Panc1 (cell line): Measurements from ENCODE around the gene LIMCH1. TPM values are rescaled to one million over a fixed set of nuclear protein-coding genes. Genes with fewer than 3 reads are reported as not detected.

ENCODE experiments used
- ATAC-seq: fragments of 200-7000 bp; cut with Tn5 transposase; 2 replicates; pipeline ENCODE4 v1.9.1; 2020; ENCODE audit warnings: mild to moderate bottlenecking, moderate library complexity
- BruUV-seq: library from RNA; stranded (reverse); fragments of 400-500 nt; replicated peaks from 2 replicates; lab custom pipeline; 2021; lab: Mats Ljungman, UMichigan
- CTCF ChIA-PET: fragments of 300-600 bp; sonication (Branson Sonifier 250); formaldehyde crosslinking; loops from one replicate; lab custom pipeline; 2022; ENCODE audit warnings: antibody characterized with exemption; lab: Charles Lee
- POLR2A ChIA-PET: fragments of 300-600 bp; sonication (Branson Sonifier 250); formaldehyde crosslinking; loops from one replicate; lab custom pipeline; 2022; ENCODE audit warnings: antibody characterized with exemption; lab: Charles Lee
- DNase-seq: peaks from one replicate; pipeline ENCODE4 v3.0.0-alpha.2; 2010; ENCODE audit warnings: low read depth, low spot score
- H3K27ac ChIP-seq: 2 replicates; pipeline ENCODE4 v1.5.1; 2011; ENCODE audit warnings: mild to moderate bottlenecking, low read length, inconsistent platforms
- H3K27me3 ChIP-seq: fragments of 200-500 bp; sonication (Bioruptor generic); 2 replicates; pipeline ENCODE4 v1.6.0; 2014; ENCODE audit warnings: low read length, inconsistent platforms; ENCODE audit not compliant: control insufficient read depth, insufficient read depth
- H3K36me3 ChIP-seq: fragments of 200-500 bp; sonication (Bioruptor generic); 2 replicates; pipeline ENCODE4 v1.5.1; 2014; ENCODE audit warnings: inconsistent platforms, mild to moderate bottlenecking, low read length, moderate library complexity; ENCODE audit not compliant: control insufficient read depth, insufficient read depth
- H3K4me1 ChIP-seq: 2 replicates; pipeline ENCODE4 v1.5.1; 2011; ENCODE audit warnings: inconsistent platforms, mild to moderate bottlenecking, low read length, moderate library complexity; ENCODE audit not compliant: control insufficient read depth, insufficient read depth
- H3K4me3 ChIP-seq, 2 experiments: 2 replicates each; pipeline ENCODE4 v1.5.1; 2011 to 2012; ENCODE audit warnings: low read depth in 2 of 2, low read length in 2 of 2, mild to moderate bottlenecking in 2 of 2, inconsistent platforms in 1 of 2, moderate library complexity in 1 of 2
- H3K9me3 ChIP-seq: fragments of 200-500 bp; sonication (Bioruptor generic); 2 replicates; pipeline ENCODE4 v1.5.1; 2014; ENCODE audit warnings: low read depth, mild to moderate bottlenecking, inconsistent platforms, low read length, moderate library complexity; ENCODE audit not compliant: control insufficient read depth, insufficient read depth
- CTCF ChIP-seq: fragments of 450-650 bp; IDR thresholded peaks from 2 replicates; pipeline ENCODE4 v1.5.1; 2017; ENCODE audit warnings: mild to moderate bottlenecking
- POLR2AphosphoS5 ChIP-seq: IDR thresholded peaks from 2 replicates; pipeline ENCODE4 v1.6.1; 2012; ENCODE audit warnings: mild to moderate bottlenecking, low read depth, low read length, moderate library complexity
- REST ChIP-seq, 2 experiments: IDR thresholded peaks; 2 replicates each; pipeline ENCODE4 v1.6.1; 2011 to 2012; ENCODE audit warnings: low read depth in 2 of 2, control low read depth in 1 of 2, low read length in 1 of 2, mild to moderate bottlenecking in 1 of 2, moderate library complexity in 1 of 2; ENCODE audit not compliant: insufficient read depth in 1 of 2
- SIN3A ChIP-seq: IDR thresholded peaks from 2 replicates; pipeline ENCODE4 v1.6.1; 2012; ENCODE audit warnings: low read depth, mild to moderate bottlenecking, low read length, moderate library complexity, borderline replicate concordance; ENCODE audit not compliant: insufficient read depth
- TCF7L2 ChIP-seq: IDR thresholded peaks from 2 replicates; pipeline ENCODE4 v1.6.1; 2011; ENCODE audit warnings: mild to moderate bottlenecking, low read depth, low read length, inconsistent platforms
- in situ Hi-C: cut with HindIII; loops from 2 replicates; pipeline ENCODE4 v1.10.0; 2016; ENCODE audit warnings: low sequenced_read_pairs, low pct_unique_long_range_greater_than_20kb
- intact Hi-C: fragments of 100-400 bp; cut with micrococcal nuclease; formaldehyde crosslinking; loops from one replicate; pipeline ENCODE4 v1.10.0; 2022; ENCODE audit not compliant: unreplicated experiment
- total RNA-seq: library from RNA; stranded (reverse); gene quantifications from one replicate; pipeline ENCODE4 v1.2.1, GENCODE V29; 2021; ENCODE audit not compliant: unreplicated experiment

The LIMCH1 gene
- total RNA-seq, 1 experiment from 2014 or later: 3.3 TPM

GRCh38 chr4:41613821-41614220 is 75.9 kb downstream of the LIMCH1 start:
- Histone ChIP-seq H3K36me3 (no peaks in the 10 kb centered on the region), H3K9me3 (no peaks in the 10 kb centered on the region), H3K4me3 (no peak overlapping the region), H3K27me3 (peaks cover 3% of the 10 kb centered on the region; the same call in 1 of the 2 replicates), H3K4me1 (no peaks in the 10 kb centered on the region), H3K27ac (no peak overlapping the region)
- ChIA-PET POLR2A (no interaction called here), CTCF (no interaction called here)
- no peak for DNase-seq
- in situ Hi-C loops: no loop called here
- TF ChIP-seq REST (IDR thresholded peaks at IDR 0.05; ENCODE audit: insufficient read depth in 1 of 2, low read depth in 2 of 2, low read length in 1 of 2): no peak
- no peak for TF ChIP-seq POLR2AphosphoS5
- TF ChIP-seq SIN3A: no peak
- TF ChIP-seq CTCF: no peak
- no peak for TF ChIP-seq TCF7L2
- intact Hi-C loops: no loop called here
- no TSS peak for BruUV-seq
- no peak for ATAC-seq

- Histone ChIP-seq H3K27ac (no peak overlapping the region), H3K4me1 (no peaks in the 10 kb centered on the region), H3K27me3 (peaks cover 3% of the 10 kb centered on the region; the same call in 1 of the 2 replicates), H3K36me3 (no peaks in the 10 kb centered on the region), H3K9me3 (no peaks in the 10 kb centered on the region), H3K4me3 (no peak overlapping the region)
- in situ Hi-C loops: no loop called here
- DNase-seq (no peak), ATAC-seq (no peak)
- POLR2A ChIA-PET: no interaction called here
- intact Hi-C loops: no loop called here
- BruUV-seq: no TSS peak
- CTCF ChIA-PET: interaction anchor here (0.6 kb wide), 1 partner anchor 527 kb away, joined by 3 read pairs; no protein-coding TSS in a partner anchor
- TF ChIP-seq CTCF (no peak), POLR2AphosphoS5 (no peak), TCF7L2 (no peak), SIN3A (no peak), REST (IDR thresholded peaks at IDR 0.05; ENCODE audit: insufficient read depth in 1 of 2, low read depth in 2 of 2, low read length in 1 of 2) (no peak)
Observed at GRCh38 chr4:41614519-41614918, 76.6 kb downstream of the LIMCH1 start.
